ENCODE results near the gene BIVM.

BIVM gene

GRCh38 chr13:102879793-102880499 lies 81.0 kb downstream of the BIVM start:
- no peak for DNase-seq

GRCh38 chr13:102881819-102882686 lies 83.1 kb downstream of the BIVM start:
- no peak for DNase-seq
